Measurements from ENCODE around the gene PCED1A.

Gene PCED1A

GRCh38 chr20:2807019-2807418 is 33.4 kb downstream of the PCED1A start:
- no peak for DNase-seq (ENCODE audit: extremely low read depth in 1 of 2, low read depth in 1 of 2)

- no peak for DNase-seq (ENCODE audit: extremely low read depth in 1 of 2, low read depth in 1 of 2)
These were observed 34.1 kb downstream of the PCED1A start for GRCh38 chr20:2806351-2806701.

GRCh38 chr20:2805689-2806350 is 34.6 kb downstream of the PCED1A start:
- no peak for DNase-seq (ENCODE audit: extremely low read depth in 1 of 2, low read depth in 1 of 2)

- DNase-seq (ENCODE audit: extremely low read depth in 1 of 2, low read depth in 1 of 2), result no peak
These were observed 35.4 kb downstream of the PCED1A start for GRCh38 chr20:2804852-2805688.

GRCh38 chr20:2804041-2804828 is 36.2 kb downstream of the PCED1A start:
- no peak for DNase-seq (ENCODE audit: extremely low read depth in 1 of 2, low read depth in 1 of 2)

- DNase-seq (ENCODE audit: extremely low read depth in 1 of 2, low read depth in 1 of 2), result no peak
These were observed 39.1 kb downstream of the PCED1A start for GRCh38 chr20:2801286-2801728.

GRCh38 chr20:2800521-2801285 is 39.8 kb downstream of the PCED1A start, which contains the start of gene CPXM1:
Gene CPXM1, minus strand, starts transcription at chr20:2800627. Its CDS starts 55 bp downstream, at chr20:2800572.
- no peak for DNase-seq (ENCODE audit: extremely low read depth in 1 of 2, low read depth in 1 of 2)

GRCh38 chr20:2799688-2800520 is 40.6 kb downstream of the PCED1A start:
- no peak for DNase-seq (ENCODE audit: extremely low read depth in 1 of 2, low read depth in 1 of 2)

GRCh38 chr20:2799271-2799670 is 41.2 kb downstream of the PCED1A start:
- DNase-seq (ENCODE audit: extremely low read depth in 1 of 2, low read depth in 1 of 2), result no peak

GRCh38 chr20:2798814-2799213 is 41.6 kb downstream of the PCED1A start:
- DNase-seq (ENCODE audit: extremely low read depth in 1 of 2, low read depth in 1 of 2), result no peak

GRCh38 chr20:2798095-2798805 is 42.2 kb downstream of the PCED1A start:
- DNase-seq (ENCODE audit: extremely low read depth in 1 of 2, low read depth in 1 of 2), result no peak

GRCh38 chr20:2797136-2797983 is 43.1 kb downstream of the PCED1A start:
- DNase-seq (ENCODE audit: extremely low read depth in 1 of 2, low read depth in 1 of 2), result no peak

- no peak for DNase-seq (ENCODE audit: extremely low read depth in 1 of 2, low read depth in 1 of 2)
These were observed 44.3 kb downstream of the PCED1A start for GRCh38 chr20:2796011-2796660.

- no peak for DNase-seq (ENCODE audit: extremely low read depth in 1 of 2, low read depth in 1 of 2)
These were observed 45.0 kb downstream of the PCED1A start for GRCh38 chr20:2795451-2795850.

GRCh38 chr20:2794866-2795447 is 45.5 kb downstream of the PCED1A start:
- DNase-seq (ENCODE audit: extremely low read depth in 1 of 2, low read depth in 1 of 2), result no peak

GRCh38 chr20:2794202-2794748 is 46.2 kb downstream of the PCED1A start:
- no peak for DNase-seq (ENCODE audit: extremely low read depth in 1 of 2, low read depth in 1 of 2)

GRCh38 chr20:2793471-2793870 is 47.0 kb downstream of the PCED1A start:
- DNase-seq (ENCODE audit: extremely low read depth in 1 of 2, low read depth in 1 of 2), result no peak
